Femur (tissue), 1 donor: ENCODE data around the gene ZNFX1.

ENCODE experiments used
- DNase-seq: peaks from one replicate; pipeline ENCODE4 v3.0.0-alpha.2; 2017

The ZNFX1 gene

GRCh38 chr20:49291200-49291599 lies 13.3 kb upstream of the ZNFX1 start:
- DNase-seq: no peak

- no peak for DNase-seq
Observed at GRCh38 chr20:49290608-49291191, 12.8 kb upstream of the ZNFX1 start.

GRCh38 chr20:49288784-49289696 lies 11.2 kb upstream of the ZNFX1 start:
- no peak for DNase-seq

GRCh38 chr20:49288250-49288751 lies 10.4 kb upstream of the ZNFX1 start:
- no peak for DNase-seq

- no peak for DNase-seq
Observed at GRCh38 chr20:49287555-49288249, 9.8 kb upstream of the ZNFX1 start.

GRCh38 chr20:49286689-49287551 lies 9.1 kb upstream of the ZNFX1 start:
- DNase-seq: no peak

- no peak for DNase-seq
Observed at GRCh38 chr20:49285813-49286494, 8.1 kb upstream of the ZNFX1 start.

GRCh38 chr20:49285233-49285668 lies 7.4 kb upstream of the ZNFX1 start:
- DNase-seq: no peak

- DNase-seq: no peak
Observed at GRCh38 chr20:49284818-49285217, 7.0 kb upstream of the ZNFX1 start.

GRCh38 chr20:49283703-49284625 lies 6.1 kb upstream of the ZNFX1 start:
- no peak for DNase-seq

- no peak for DNase-seq
Observed at GRCh38 chr20:49283176-49283702, 5.4 kb upstream of the ZNFX1 start.

GRCh38 chr20:49282584-49283171 lies 4.8 kb upstream of the ZNFX1 start:
- DNase-seq: no peak

- no peak for DNase-seq
Observed at GRCh38 chr20:49281913-49282467, 4.1 kb upstream of the ZNFX1 start.

GRCh38 chr20:49281059-49281912 lies 3.4 kb upstream of the ZNFX1 start:
- no peak for DNase-seq

GRCh38 chr20:49280463-49281058 lies 2.7 kb upstream of the ZNFX1 start:
- DNase-seq: no peak

GRCh38 chr20:49279677-49280462 lies 2.0 kb upstream of the ZNFX1 start:
- no peak for DNase-seq
